H1 (cell line): Measurements from ENCODE around the gene CEP152. TPM values are rescaled to one million over a fixed set of nuclear protein-coding genes. Genes with fewer than 3 reads are reported as not detected.

Experiments used
- CTCF ChIA-PET: fragments of 300-600 bp; sonication (Branson Sonifier 250); formaldehyde crosslinking; loops from one replicate; lab custom pipeline; 2021; ENCODE audit not compliant: partially characterized antibody; lab: Charles Lee
- POLR2A ChIA-PET: fragments of 300-600 bp; sonication (Branson Sonifier 250); formaldehyde crosslinking; loops from one replicate; lab custom pipeline; 2021; ENCODE audit warnings: inconsistent platforms; ENCODE audit not compliant: partially characterized antibody; lab: Charles Lee
- DNase-seq, 2 experiments: peaks; one replicate each; pipeline versions ENCODE4 v3.0.0 to v3.0.0-alpha.2; 2010 to 2022; ENCODE audit warnings: low spot score in 2 of 2, low read depth in 1 of 2, mixed read lengths in 1 of 2
- FAIRE-seq: peaks from 2 replicates; lab custom pipeline; 2011; peaks lifted over from hg19 to GRCh38; lab: Jason Lieb, UNC
- H2AFZ ChIP-seq: 2 replicates; pipeline ENCODE4 v1.8.1; 2012; ENCODE audit warnings: low read length, inconsistent platforms
- H2AK5ac ChIP-seq: 2 replicates; pipeline ENCODE4 v1.6.1; 2013; ENCODE audit warnings: low read depth, low read length
- H2BK120ac ChIP-seq: replicated peaks from 2 replicates; pipeline ENCODE3; 2013; ENCODE audit warnings: low read depth, low read length, inconsistent platforms
- H2BK12ac ChIP-seq: 2 replicates; pipeline ENCODE4 v1.6.1; 2013; ENCODE audit warnings: low read depth, low read length
- H2BK15ac ChIP-seq: 2 replicates; pipeline ENCODE4 v1.6.1; 2013; ENCODE audit warnings: low read length
- H2BK20ac ChIP-seq: 2 replicates; pipeline ENCODE4 v1.6.1; 2013; ENCODE audit warnings: low read length
- H2BK5ac ChIP-seq: 2 replicates; pipeline ENCODE4 v1.6.1; 2013; ENCODE audit warnings: low read depth, low read length
- H3K14ac ChIP-seq: 2 replicates; pipeline ENCODE4 v1.6.1; 2013; ENCODE audit warnings: inconsistent platforms; ENCODE audit not compliant: insufficient read length
- H3K18ac ChIP-seq: 2 replicates; pipeline ENCODE4 v1.6.1; 2013; ENCODE audit warnings: low read length; ENCODE audit errors: extremely low read depth
- H3K23ac ChIP-seq: 2 replicates; pipeline ENCODE4 v1.6.1; 2013; ENCODE audit warnings: inconsistent platforms; ENCODE audit not compliant: insufficient read length
- H3K23me2 ChIP-seq: 2 replicates; pipeline ENCODE4 v1.6.1; 2013; ENCODE audit warnings: low read depth, low read length
- H3K27ac ChIP-seq: 2 replicates; pipeline ENCODE4 v1.6.1; 2011; ENCODE audit warnings: low read depth, low read length, inconsistent platforms
- H3K27me3 ChIP-seq, 4 experiments: replicated peaks in 1 of 4; 1 replicate in 1 of 4; 2 replicates in 3 of 4; pipeline versions ENCODE4 v1.6.1 to v1.8.1; 2011 to 2013; ENCODE audit warnings: low read length in 3 of 4, mild to moderate bottlenecking in 3 of 4, inconsistent platforms in 2 of 4, mixed read lengths in 2 of 4, moderate library complexity in 1 of 4; ENCODE audit not compliant: control insufficient read depth in 3 of 4, insufficient read depth in 3 of 4; ENCODE audit errors: extremely low read depth in 1 of 4
- H3K36me3 ChIP-seq, 4 experiments: 2 replicates each; pipeline versions ENCODE4 v1.6.1 to v1.8.1; 2011 to 2013; ENCODE audit warnings: mild to moderate bottlenecking in 4 of 4, low read length in 3 of 4, moderate library complexity in 2 of 4, control low read depth in 1 of 4, inconsistent platforms in 1 of 4; ENCODE audit not compliant: insufficient read depth in 4 of 4, control insufficient read depth in 2 of 4
- H3K4ac ChIP-seq: replicated peaks from 2 replicates; pipeline ENCODE3; 2013; ENCODE audit warnings: low read length, low read depth, mixed read lengths, inconsistent platforms; ENCODE audit not compliant: insufficient read length
- H3K4me1 ChIP-seq, 4 experiments: replicated peaks in 1 of 4; 1 replicate in 1 of 4; 2 replicates in 3 of 4; pipeline versions ENCODE4 v1.6.1 to v1.8.1; 2011 to 2013; ENCODE audit warnings: low read length in 3 of 4, inconsistent platforms in 2 of 4, mixed read lengths in 1 of 4; ENCODE audit not compliant: insufficient read depth in 4 of 4, control insufficient read depth in 3 of 4
- H3K4me2 ChIP-seq, 2 experiments: 2 replicates each; pipeline versions ENCODE4 v1.6.1 to v1.8.1; 2011 to 2013; ENCODE audit warnings: low read depth in 2 of 2, low read length in 2 of 2, control low read depth in 1 of 2, inconsistent platforms in 1 of 2, mild to moderate bottlenecking in 1 of 2; ENCODE audit not compliant: insufficient read depth in 1 of 2
- H3K4me3 ChIP-seq, 4 experiments: fragments of 200-600, 300-600 bp in 1 of 4; sonication (generic), shearing (Covaris generic), sonication (Bioruptor Twin) in 1 of 4; 2 replicates each; pipeline versions ENCODE4 v1.5.1 to v1.8.1; 2011 to 2016; ENCODE audit warnings: low read length in 4 of 4, low read depth in 3 of 4, control low read depth in 2 of 4, inconsistent platforms in 2 of 4, mild to moderate bottlenecking in 2 of 4, mixed read lengths in 1 of 4, moderate library complexity in 1 of 4; ENCODE audit not compliant: insufficient read depth in 2 of 4; ENCODE audit errors: extremely low read depth in 1 of 4
- H3K56ac ChIP-seq: replicated peaks from 2 replicates; pipeline ENCODE3; 2013; ENCODE audit warnings: low read depth, mild to moderate bottlenecking, mixed read lengths, low read length, inconsistent platforms; ENCODE audit not compliant: insufficient read length
- H3K79me1 ChIP-seq: 2 replicates; pipeline ENCODE4 v1.6.1; 2013; ENCODE audit warnings: low read depth, low read length, control low read depth
- H3K79me2 ChIP-seq, 2 experiments: 2 replicates each; pipeline versions ENCODE4 v1.6.1 to v1.8.1; 2012 to 2013; ENCODE audit warnings: low read length in 2 of 2, mild to moderate bottlenecking in 2 of 2, inconsistent platforms in 1 of 2; ENCODE audit not compliant: insufficient read depth in 2 of 2, control insufficient read depth in 1 of 2
- H3K9ac ChIP-seq, 4 experiments: replicated peaks in 1 of 4; 1 replicate in 1 of 4; 2 replicates in 3 of 4; pipeline versions ENCODE4 v1.6.1 to v1.8.1; 2011 to 2013; ENCODE audit warnings: low read depth in 3 of 4, low read length in 3 of 4, control low read depth in 2 of 4, mild to moderate bottlenecking in 2 of 4, moderate library complexity in 2 of 4, inconsistent platforms in 1 of 4; ENCODE audit errors: extremely low read depth in 1 of 4
- H3K9me3 ChIP-seq, 2 experiments: 2 replicates each; pipeline versions ENCODE4 v1.6.1 to v1.8.1; 2012 to 2013; ENCODE audit warnings: mild to moderate bottlenecking in 2 of 2, moderate library complexity in 2 of 2, control low read depth in 1 of 2, inconsistent platforms in 1 of 2, low read depth in 1 of 2, low read length in 1 of 2, mixed read lengths in 1 of 2; ENCODE audit not compliant: insufficient read depth in 2 of 2
- H4K20me1 ChIP-seq, 2 experiments: replicated peaks in 1 of 2; 2 replicates each; pipeline versions ENCODE3 to v1.8.1; 2011 to 2013; ENCODE audit warnings: inconsistent platforms in 2 of 2, low read length in 2 of 2, mild to moderate bottlenecking in 1 of 2; ENCODE audit not compliant: insufficient read depth in 2 of 2, control insufficient read depth in 1 of 2
- H4K5ac ChIP-seq: 2 replicates; pipeline ENCODE4 v1.6.1; 2013; ENCODE audit warnings: low read length, low read depth, mixed read lengths, inconsistent platforms; ENCODE audit not compliant: insufficient read length
- H4K8ac ChIP-seq: 2 replicates; pipeline ENCODE4 v1.8.0; 2013; ENCODE audit warnings: mild to moderate bottlenecking, moderate library complexity, low read length, inconsistent platforms; ENCODE audit not compliant: insufficient read depth; ENCODE audit errors: extremely low read depth
- H4K91ac ChIP-seq: replicated peaks from 2 replicates; pipeline ENCODE3; 2013; ENCODE audit warnings: low read length, mixed read lengths, inconsistent platforms; ENCODE audit not compliant: insufficient read length
- ASH2L ChIP-seq: fragments of 200-600, 300-600 bp; sonication (generic); IDR thresholded peaks from one replicate; pipeline ENCODE4 v1.7.1; 2017; ENCODE audit warnings: low read length
- CBX5 ChIP-seq: fragments of 300-800, 300-1000 bp; sonication (generic); IDR thresholded peaks from 2 replicates; pipeline ENCODE4 v1.7.1; 2016; ENCODE audit warnings: antibody characterized with exemption, low read length, low read depth
- E2F6 ChIP-seq: IDR thresholded peaks from 2 replicates; pipeline ENCODE4 v1.6.1; 2012; ENCODE audit warnings: inconsistent platforms
- GABPA ChIP-seq: IDR thresholded peaks from 2 replicates; pipeline ENCODE4 v1.6.1; 2011; ENCODE audit warnings: mild to moderate bottlenecking, low read length, moderate library complexity, borderline replicate concordance; ENCODE audit not compliant: insufficient read depth
- HDAC2 ChIP-seq, 2 experiments: fragments of 300-600 bp in 1 of 2; sonication (generic) in 1 of 2; IDR thresholded peaks; 2 replicates each; pipeline ENCODE4 v1.6.1; 2011 to 2012; ENCODE audit warnings: low read depth in 2 of 2, low read length in 2 of 2, mild to moderate bottlenecking in 2 of 2, moderate library complexity in 2 of 2, borderline replicate concordance in 1 of 2, inconsistent platforms in 1 of 2
- KDM1A ChIP-seq: fragments of 200-600, 300-600 bp; sonication (generic); IDR thresholded peaks from 2 replicates; pipeline ENCODE4 v1.7.1; 2016; ENCODE audit warnings: mild to moderate bottlenecking, low read length, borderline replicate concordance
- POLR2A ChIP-seq, 2 experiments: IDR thresholded peaks; 1 replicate in 1 of 2; 2 replicates in 1 of 2; pipeline ENCODE4 v1.6.1; 2011; ENCODE audit warnings: low read depth in 2 of 2, low read length in 2 of 2, mild to moderate bottlenecking in 2 of 2; ENCODE audit errors: control extremely low read depth in 1 of 2
- POLR2AphosphoS5 ChIP-seq: IDR thresholded peaks from 2 replicates; pipeline ENCODE4 v1.6.1; 2011; ENCODE audit warnings: low read depth, low read length
- SIN3A ChIP-seq, 2 experiments: IDR thresholded peaks in 1 of 2; conservative IDR thresholded peaks in 1 of 2; 2 replicates each; pipeline ENCODE4 v1.6.1; 2011 to 2012; ENCODE audit warnings: low read length in 2 of 2, improper control_type of control experiment in 1 of 2, low read depth in 1 of 2, mild to moderate bottlenecking in 1 of 2
- SP4 ChIP-seq: IDR thresholded peaks from 2 replicates; pipeline ENCODE4 v1.6.1; 2012; ENCODE audit warnings: low read length, inconsistent platforms
- TCF12 ChIP-seq: IDR thresholded peaks from 2 replicates; pipeline ENCODE4 v1.6.1; 2011; ENCODE audit warnings: low read depth, mild to moderate bottlenecking, low read length
- WGBS, 2 experiments: shearing (Covaris generic) in 1 of 2; methylation state at CpG; one replicate each; pipeline versions ENCODE4 v1.1.6 to v1.1.7; 2013 to 2015; ENCODE audit warnings: low lambda C conversion rate in 2 of 2, mixed read lengths in 2 of 2, inconsistent platforms in 1 of 2, low coverage in 1 of 2, missing lambda C conversion rate in 1 of 2; ENCODE audit not compliant: insufficient replicate concordance in 2 of 2, insufficient coverage in 1 of 2, insufficient read length in 1 of 2; ENCODE audit errors: extremely low coverage in 1 of 2, missing lambda C conversion rate in 1 of 2; 5-methylcytosine and 5-hydroxymethylcytosine counted together
- polyA plus RNA-seq, 7 experiments: library from polyadenylated mRNA; depleted of rRNA in 3 of 7; stranded (reverse) in 5 of 7; unstranded in 2 of 7; fragments of >200 nt in 5 of 7; fragments of 200-250 nt in 2 of 7; gene quantifications; 1 replicate in 5 of 7; 2 replicates in 1 of 7; 4 replicates in 1 of 7; pipeline versions ENCODE4 v1.2.1 to v1.2.3, GENCODE V29; 2011 to 2013; ENCODE audit warnings: missing spikeins in 2 of 7, mixed read lengths in 2 of 7
- total RNA-seq: library from RNA; stranded (reverse); fragmentation: NEBNext Ultra II Directional; extraction: Animal tissue kit (Norgen Biotek cat#: 25700); gene quantifications from 2 replicates; pipeline ENCODE4 v1.2.1, GENCODE V29; 2021
- TF ChIP-seq, protein P1 (sequence below): IDR thresholded peaks from 2 replicates; pipeline ENCODE4 v1.6.1; 2012; ENCODE audit warnings: low read length, inconsistent platforms

CEP152 gene
- total and polyA plus RNA-seq, 2 of the 8 experiments (the other 6 are each of a cell fraction or from before 2014, with no cell fraction given), result 1.4 to 16.2 TPM

DNA sequence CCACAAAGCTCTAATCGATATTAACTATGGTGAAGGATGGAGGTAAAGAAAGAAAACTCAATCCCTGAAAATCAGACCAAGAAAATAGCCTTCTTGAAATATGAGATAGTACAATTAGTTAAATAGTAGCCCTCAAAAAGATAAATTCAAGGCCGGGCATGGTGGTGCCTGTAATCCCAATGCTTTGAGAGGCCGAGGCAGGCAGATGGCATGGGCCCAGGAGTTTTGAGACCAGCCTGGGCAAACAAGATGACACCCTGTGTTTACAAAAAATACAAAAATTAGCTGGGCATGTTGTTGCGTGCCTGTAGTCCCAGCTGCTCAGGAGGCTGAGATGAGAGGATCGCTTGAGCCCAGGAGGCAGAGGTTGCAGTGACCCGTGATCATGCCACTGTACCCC lies 31.6 kb upstream of the CEP152 start:
- Histone ChIP-seq H3K23ac (no peak overlapping the region), H2BK5ac (no peak overlapping the region), H3K27ac (no peak overlapping the region), H2AFZ (no peak overlapping the region), H3K23me2 (no peaks in the 10 kb centered on the region), H3K4me1 (no peaks in the 10 kb centered on the region), H3K9ac (no peak overlapping the region), H2BK20ac (no peak overlapping the region), H2AK5ac (no peak overlapping the region), H3K4me2 (no peak overlapping the region), H4K91ac (no peak overlapping the region), H3K18ac (no peak overlapping the region), H3K79me2 (no peaks in the 10 kb centered on the region), H2BK120ac (no peak overlapping the region), H3K27me3 (no peaks in the 10 kb centered on the region), H4K5ac (no peak overlapping the region), H3K9me3 (no peaks in the 10 kb centered on the region), H3K4ac (no peak overlapping the region), H3K4me3 (no peak overlapping the region), H2BK12ac (no peak overlapping the region), H3K36me3 (no peaks in the 10 kb centered on the region; a peak in 1 of 8 replicates), H3K14ac (no peak overlapping the region), H4K20me1 (no peaks in the 10 kb centered on the region), H2BK15ac (no peak overlapping the region), H4K8ac (no peak overlapping the region), H3K79me1 (no peaks in the 10 kb centered on the region), H3K56ac (no peak overlapping the region)
- DNase-seq (no peak), FAIRE-seq (no peak)
- WGBS, 2 experiments, result 93% methylated on average over 6 of the region's 6 CpGs; no CpG with 5 or more reads in 1 of the 2 experiments
- CTCF ChIA-PET, result interaction anchor here (0.6 to 1.6 kb wide), 3 partner anchors 20 to 134 kb away, joined by 4 read pairs; no protein-coding TSS in a partner anchor
- POLR2A ChIA-PET, result no interaction called here
- TF ChIP-seq SP4 (no peak), CBX5 (no peak), KDM1A (no peak), ASH2L (no peak), GABPA (no peak), POLR2A (IDR thresholded peaks at IDR 0.05; ENCODE audit: control extremely low read depth in 1 of 2, low read depth in 2 of 2, low read length in 2 of 2) (no peak), POLR2AphosphoS5 (no peak), E2F6 (no peak), HDAC2 (IDR thresholded peaks at IDR 0.05; ENCODE audit: borderline replicate concordance in 1 of 2, low read depth in 2 of 2, low read length in 2 of 2) (no peak), TCF12 (no peak), SIN3A (conservative IDR thresholded peaks at IDR 0.05 in 1 of 2, IDR thresholded peaks at IDR 0.05 in 1 of 2; ENCODE audit: low read depth in 1 of 2, low read length in 2 of 2) (no peak)
- TF ChIP-seq, protein P1, sequence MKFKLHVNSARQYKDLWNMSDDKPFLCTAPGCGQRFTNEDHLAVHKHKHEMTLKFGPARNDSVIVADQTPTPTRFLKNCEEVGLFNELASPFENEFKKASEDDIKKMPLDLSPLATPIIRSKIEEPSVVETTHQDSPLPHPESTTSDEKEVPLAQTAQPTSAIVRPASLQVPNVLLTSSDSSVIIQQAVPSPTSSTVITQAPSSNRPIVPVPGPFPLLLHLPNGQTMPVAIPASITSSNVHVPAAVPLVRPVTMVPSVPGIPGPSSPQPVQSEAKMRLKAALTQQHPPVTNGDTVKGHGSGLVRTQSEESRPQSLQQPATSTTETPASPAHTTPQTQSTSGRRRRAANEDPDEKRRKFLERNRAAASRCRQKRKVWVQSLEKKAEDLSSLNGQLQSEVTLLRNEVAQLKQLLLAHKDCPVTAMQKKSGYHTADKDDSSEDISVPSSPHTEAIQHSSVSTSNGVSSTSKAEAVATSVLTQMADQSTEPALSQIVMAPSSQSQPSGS, result no peak
